Nephron progenitor cell (in vitro differentiated cells): ENCODE results near the gene AP1M2.

Experiments
- DNase-seq: peaks from one replicate; pipeline ENCODE4 v3.0.0; 2021
- H3K27ac Mint-ChIP-seq: 2 replicates; pipeline ENCODE4 v1.8.0; 2021; ENCODE audit warnings: mild to moderate bottlenecking, moderate library complexity, mixed read lengths
- H3K27me3 Mint-ChIP-seq: 2 replicates; pipeline ENCODE4 v1.8.0; 2021; ENCODE audit warnings: mild to moderate bottlenecking, low read depth, mixed read lengths; ENCODE audit not compliant: poor library complexity
- H3K36me3 Mint-ChIP-seq: 2 replicates; pipeline ENCODE4 v1.8.0; 2021; ENCODE audit warnings: low read depth, mixed read lengths
- H3K4me1 Mint-ChIP-seq: 2 replicates; pipeline ENCODE4 v1.8.0; 2021; ENCODE audit warnings: mixed read lengths
- H3K4me3 Mint-ChIP-seq: 2 replicates; pipeline ENCODE4 v1.8.0; 2021; ENCODE audit warnings: mild to moderate bottlenecking, moderate library complexity, mixed read lengths
- H3K9me3 Mint-ChIP-seq: 2 replicates; pipeline ENCODE4 v1.8.0; 2021; ENCODE audit warnings: mild to moderate bottlenecking, moderate library complexity, mixed read lengths
- CTCF ChIP-seq: fragments of 200-600 bp; sonication (generic); IDR thresholded peaks from 2 replicates; pipeline ENCODE4 v1.5.0; 2021; ENCODE audit warnings: antibody characterized with exemption

The AP1M2 gene

GRCh38 chr19:10617409-10618121, 30.5 kb upstream of the AP1M2 start:
- TF ChIP-seq CTCF, result no peak
- Mint-ChIP-seq H3K9me3 (peaks cover 3% of the 10 kb centered on the region), H3K36me3 (peaks cover 19% of the 10 kb centered on the region), H3K4me3 (no peak overlapping the region), H3K4me1 (peaks cover 32% of the 10 kb centered on the region), H3K27ac (peak overlapping the region; percentile 46), H3K27me3 (no peaks in the 10 kb centered on the region)
- no peak for DNase-seq

DNA sequence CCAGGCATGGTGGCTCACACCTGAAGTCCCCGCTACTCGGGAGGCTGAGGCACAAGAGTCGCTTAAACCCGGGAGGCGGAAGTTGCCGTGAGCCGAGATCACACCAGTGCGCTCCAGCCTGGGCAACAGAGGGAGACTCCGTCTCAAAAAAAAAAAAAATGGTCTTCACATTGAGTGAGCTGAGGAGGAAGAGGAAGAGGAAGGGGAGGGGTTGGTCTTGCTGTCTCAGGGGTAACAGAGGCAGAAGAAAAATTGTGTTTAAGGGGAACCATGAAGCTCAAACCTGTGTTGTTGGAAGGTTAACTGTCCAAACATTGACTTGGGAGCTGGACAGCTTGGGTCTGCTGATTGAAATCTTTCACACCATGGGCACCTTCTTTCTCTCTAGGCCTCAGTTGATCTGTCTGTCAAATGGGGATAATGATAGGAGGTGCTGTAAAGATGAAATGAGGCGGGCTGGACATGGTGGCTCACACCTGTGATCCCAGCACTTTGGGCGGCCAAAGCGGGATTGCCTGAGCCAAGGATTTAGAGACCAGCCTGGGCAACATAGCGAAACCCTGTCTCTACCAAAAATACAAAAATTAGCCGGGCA, 28.4 kb upstream of the AP1M2 start:
- no peak for TF ChIP-seq CTCF
- no peaks in the 10 kb centered on the region for H3K27me3 Mint-ChIP-seq
- peaks cover 15% of the 10 kb centered on the region for H3K36me3 Mint-ChIP-seq
- H3K4me1 Mint-ChIP-seq, result peaks cover 21% of the 10 kb centered on the region
- DNase-seq, result no peak
- H3K27ac Mint-ChIP-seq, result no peak overlapping the region
- H3K4me3 Mint-ChIP-seq, result no peak overlapping the region
- H3K9me3 Mint-ChIP-seq, result peaks cover 3% of the 10 kb centered on the region

DNA sequence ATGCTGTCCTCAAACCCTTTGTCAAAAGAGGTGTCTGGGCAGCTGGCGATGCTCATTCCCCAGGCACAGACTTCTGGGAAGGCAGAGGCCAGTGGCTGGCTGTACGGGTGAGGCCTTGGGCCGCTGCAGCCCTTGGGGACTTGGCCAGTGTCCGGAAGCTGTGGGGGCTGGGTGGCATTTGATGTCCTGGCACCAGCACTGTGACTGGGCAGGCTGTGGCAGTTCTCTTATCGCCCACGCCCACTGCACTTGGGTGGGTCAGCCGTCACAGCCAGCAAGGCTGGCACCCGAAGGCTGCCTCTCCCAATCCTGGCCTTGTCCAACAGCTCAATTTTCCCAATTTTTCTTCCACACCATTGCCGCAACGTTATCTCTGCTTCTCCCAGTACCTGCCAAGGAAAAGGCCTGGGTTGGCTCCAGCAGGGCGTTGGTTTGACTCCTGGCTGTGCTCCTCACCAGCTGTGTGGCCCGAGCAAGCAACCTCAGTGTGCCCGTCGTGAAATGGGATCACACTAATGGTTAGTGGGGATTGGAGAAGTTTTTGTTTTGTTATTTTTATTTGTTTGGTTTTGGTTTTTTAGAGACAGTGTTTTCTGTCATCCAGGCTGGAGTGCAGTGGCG, 25.5 kb upstream of the AP1M2 start:
- no peak overlapping the region for H3K4me3 Mint-ChIP-seq
- H3K4me1 Mint-ChIP-seq, result peaks cover 16% of the 10 kb centered on the region
- no peak for TF ChIP-seq CTCF
- peak overlapping the region; percentile 89 for H3K27ac Mint-ChIP-seq
- no peaks in the 10 kb centered on the region for H3K27me3 Mint-ChIP-seq
- peaks cover 15% of the 10 kb centered on the region for H3K36me3 Mint-ChIP-seq
- H3K9me3 Mint-ChIP-seq, result peaks cover 3% of the 10 kb centered on the region
- no peak for DNase-seq

- no peak overlapping the region for H3K4me3 Mint-ChIP-seq
- H3K9me3 Mint-ChIP-seq, result peaks cover 3% of the 10 kb centered on the region
- H3K27ac Mint-ChIP-seq, result no peak overlapping the region
- H3K36me3 Mint-ChIP-seq, result peaks cover 15% of the 10 kb centered on the region
- no peak for DNase-seq
- H3K27me3 Mint-ChIP-seq, result no peaks in the 10 kb centered on the region
- peaks cover 12% of the 10 kb centered on the region for H3K4me1 Mint-ChIP-seq
- no peak for TF ChIP-seq CTCF
Measured at GRCh38 chr19:10611907-10612306, 24.8 kb upstream of the AP1M2 start.

DNA sequence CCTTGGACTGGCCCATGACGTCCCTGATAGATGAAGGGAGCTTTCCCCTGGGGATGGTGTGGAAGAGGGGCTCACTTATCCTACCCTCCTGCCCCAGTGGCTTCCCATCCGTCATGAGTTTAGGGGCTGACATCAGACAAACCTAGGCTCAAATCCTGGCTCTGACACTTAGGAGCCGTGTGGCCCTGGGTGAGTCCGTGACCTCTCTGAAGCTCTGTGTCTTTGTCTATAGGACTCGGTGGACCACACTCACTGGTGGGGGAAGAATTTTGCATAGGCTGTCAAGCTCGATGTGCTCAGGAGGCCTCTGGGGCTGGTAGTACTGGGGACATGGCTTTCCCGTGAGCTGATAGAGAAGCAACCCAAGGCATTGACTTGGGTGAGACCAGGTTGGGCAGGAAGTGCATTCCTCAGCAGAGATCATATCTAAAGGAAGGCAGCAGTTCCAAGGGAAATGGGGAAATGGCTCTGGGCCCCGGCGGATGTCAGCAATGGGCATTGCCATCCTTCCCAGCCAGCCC, 17.4 kb upstream of the AP1M2 start:
- Mint-ChIP-seq H3K9me3 (no peaks in the 10 kb centered on the region), H3K27me3 (peaks cover 28% of the 10 kb centered on the region), H3K27ac (peak overlapping the region; percentile 91), H3K4me1 (peaks cover 19% of the 10 kb centered on the region), H3K4me3 (peak overlapping the region; percentile 88), H3K36me3 (no peaks in the 10 kb centered on the region)
- DNase-seq, result no peak
- no peak for TF ChIP-seq CTCF
